Right hindlimb (tissue), 1 donor: ENCODE results near the gene PADI3.
"Not testable (repeated sequence)": the region's sequence is repeated elsewhere in the genome, so short reads cannot be mapped to it uniquely, and the experiment has no call there.

ENCODE experiments used
- DNase-seq: peaks from one replicate; pipeline ENCODE4 v3.0.0-alpha.2; 2018

PADI3 gene

DNA sequence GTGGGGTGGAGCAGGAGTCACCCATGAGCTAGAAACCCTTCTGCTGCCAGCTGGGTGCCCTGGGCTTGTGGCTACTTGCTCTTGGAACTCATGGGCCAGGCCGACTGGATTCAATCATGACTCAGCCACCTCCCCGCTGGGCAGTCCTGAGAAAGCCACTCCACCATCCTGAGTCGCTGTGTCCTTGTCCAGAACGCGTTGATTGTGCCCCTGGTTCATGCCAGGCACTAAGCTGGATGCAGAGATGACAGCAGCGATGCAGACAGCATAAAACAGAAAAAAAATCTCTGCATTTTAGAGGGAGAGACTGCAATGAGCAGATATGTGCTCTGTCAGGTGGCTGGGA, 33.4 kb upstream of the PADI3 start:
- DNase-seq = no peak

DNA sequence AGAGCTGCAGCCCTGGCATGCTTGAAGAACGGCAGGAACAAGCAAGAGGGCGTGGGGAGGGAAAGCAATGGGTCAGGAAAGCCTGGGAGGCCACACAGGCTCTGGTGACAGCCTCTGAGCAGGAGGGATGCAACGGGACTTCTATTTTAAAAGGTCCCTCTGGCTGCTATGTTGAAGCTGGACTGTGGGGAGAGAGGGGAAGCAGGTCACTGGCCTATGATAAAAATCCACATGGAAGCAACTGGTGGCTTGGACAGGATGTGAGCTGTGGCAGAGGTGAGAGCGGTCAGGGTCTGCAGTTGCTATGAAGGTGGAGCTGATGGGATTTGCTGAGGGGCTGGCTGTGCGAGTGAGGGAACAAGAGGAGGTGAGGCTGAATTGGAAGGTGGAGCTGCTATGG, 32.8 kb upstream of the PADI3 start:
- no peak for DNase-seq

DNA sequence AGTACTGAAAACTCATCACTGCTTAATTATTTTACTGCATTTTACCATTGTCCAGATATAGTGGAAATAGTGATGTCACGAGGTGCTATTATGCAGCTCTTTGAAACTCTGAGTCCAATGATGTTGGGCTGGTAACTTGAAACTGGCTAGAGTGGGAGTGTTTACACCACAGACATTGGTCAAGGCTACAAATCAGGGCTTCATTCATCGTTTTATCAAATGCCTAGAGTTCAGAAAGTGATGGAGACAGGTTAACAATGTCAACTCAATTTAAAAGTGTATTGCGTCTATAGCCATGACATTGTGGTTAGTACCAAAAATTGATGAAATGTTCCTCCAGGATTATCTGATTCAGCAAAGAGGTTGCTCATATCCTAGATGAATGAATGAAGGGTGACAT, 31.3 kb upstream of the PADI3 start:
- DNase-seq = no peak

DNA sequence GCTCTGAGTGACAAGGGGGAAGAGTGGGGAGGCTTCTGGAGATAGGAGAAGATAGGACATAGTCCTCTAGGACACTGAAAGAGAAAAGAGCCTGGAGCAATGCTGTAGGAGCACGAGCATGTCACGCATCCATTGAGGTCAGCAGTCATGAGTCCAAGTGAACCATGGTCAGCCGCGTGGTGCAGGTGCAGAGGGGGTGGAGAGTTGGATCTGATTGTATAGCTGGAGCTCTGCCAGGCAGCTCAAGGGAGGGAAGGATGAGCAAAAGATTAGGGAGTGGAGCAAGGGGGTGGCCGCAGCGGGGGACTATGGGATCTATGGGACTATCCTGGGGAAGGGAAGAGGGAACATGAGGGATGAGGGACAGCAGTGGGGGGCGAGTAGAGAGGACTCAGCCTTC, 30.0 kb upstream of the PADI3 start:
- no peak for DNase-seq

DNA sequence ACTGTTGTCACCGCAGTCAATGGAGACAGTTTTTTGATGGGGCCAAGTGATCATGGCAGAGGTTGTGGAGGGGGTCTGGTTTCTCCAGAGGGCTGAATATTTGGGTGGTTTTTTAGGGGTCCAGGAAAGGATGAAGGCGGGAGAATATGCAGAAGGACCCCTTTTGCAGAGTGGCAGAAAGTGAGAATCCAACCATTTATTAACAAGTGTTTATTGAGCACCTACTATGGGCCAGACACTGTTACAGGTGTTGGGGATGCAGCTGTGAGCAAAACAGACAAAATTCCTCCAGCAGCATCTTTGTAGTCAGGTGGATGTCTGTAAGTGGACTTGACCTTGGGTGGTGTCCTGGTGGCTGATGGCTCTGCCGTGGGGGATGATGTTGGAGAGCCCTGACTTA, 28.6 kb upstream of the PADI3 start:
- DNase-seq = no peak

DNA sequence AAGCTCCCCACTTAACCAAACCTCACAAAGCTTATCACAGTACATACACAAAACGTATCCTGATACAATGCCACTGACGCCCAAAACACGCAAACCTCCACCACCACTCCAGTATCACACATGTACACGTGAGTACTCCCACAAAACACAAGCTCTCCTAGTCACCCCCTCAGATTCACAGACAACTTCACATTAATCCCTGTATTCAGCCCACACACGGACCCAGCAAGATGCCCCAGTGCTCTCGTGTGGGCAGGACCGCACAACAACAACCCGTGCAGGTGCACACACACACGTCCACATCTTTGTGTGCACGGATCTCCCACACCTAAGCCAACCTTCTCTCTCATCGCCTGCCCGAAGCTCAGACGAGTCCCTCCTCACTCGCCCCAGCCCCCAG, 26.3 kb upstream of the PADI3 start:
- no peak for DNase-seq

DNA sequence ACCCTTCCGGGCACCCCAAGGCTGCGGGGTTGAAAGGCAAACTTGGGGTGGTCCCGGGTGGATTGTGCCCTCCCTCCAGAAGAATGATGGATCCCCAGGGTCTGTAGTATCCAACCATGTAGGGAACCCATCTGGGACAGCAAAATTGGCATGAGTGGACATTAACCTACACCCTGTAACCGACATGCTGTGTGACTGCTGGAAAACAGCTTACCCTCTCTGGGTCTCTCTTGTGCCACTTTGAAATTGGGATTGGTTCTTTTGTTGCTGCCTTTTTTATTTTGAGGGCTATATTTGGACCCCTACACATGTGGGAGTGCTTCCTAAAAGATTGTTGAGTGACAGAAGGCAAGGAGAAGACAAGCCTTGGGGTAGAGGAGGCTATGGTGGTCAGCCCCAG, 24.5 kb upstream of the PADI3 start:
- DNase-seq = no peak

DNA sequence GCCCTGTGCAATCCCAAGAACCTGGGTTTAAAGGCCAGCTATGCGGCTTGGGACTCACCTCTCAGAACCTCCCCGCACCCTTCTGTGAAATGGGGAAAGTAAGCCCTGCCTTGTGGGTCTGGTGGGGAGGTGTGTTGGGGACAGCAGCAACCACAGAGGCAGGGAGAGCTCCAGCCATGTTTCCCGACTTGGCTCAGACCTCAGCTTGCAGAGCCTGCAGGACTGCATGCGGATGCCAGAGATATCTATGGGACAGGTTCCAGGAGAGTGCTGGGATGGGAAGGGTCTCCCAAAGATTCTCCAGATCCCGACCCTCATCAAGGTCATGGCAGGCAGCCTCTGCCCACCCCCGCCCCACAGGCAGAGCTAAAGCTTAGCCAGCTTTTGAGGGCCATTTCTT, 23.8 kb upstream of the PADI3 start:
- DNase-seq = no peak

DNA sequence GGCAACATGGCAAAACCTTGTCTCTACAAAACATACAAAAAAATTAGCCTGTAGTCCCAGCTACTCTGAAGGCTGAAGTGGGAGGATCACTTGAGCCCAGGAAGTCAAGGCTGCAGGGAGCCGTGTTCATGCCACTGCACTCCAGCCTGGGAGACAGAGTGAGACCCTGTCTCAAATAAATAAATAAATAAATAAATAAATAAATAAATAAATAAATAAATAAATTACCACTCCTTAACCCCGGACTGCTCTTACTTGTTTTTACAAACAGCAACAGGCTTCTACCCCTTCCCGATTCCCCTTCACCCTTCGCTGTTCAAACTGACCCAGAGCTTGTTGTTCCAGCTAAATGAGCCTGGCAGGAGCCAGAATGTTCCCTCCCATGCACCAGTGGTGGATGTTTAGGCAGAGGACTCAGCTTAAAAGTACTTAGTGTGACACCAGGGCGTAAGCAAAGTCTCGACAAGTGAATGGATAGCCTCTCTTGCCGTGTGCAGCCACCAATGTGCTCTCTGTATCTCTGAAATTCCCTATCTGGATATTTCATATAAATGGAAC, 21.5 kb upstream of the PADI3 start:
- DNase-seq = no peak

DNA sequence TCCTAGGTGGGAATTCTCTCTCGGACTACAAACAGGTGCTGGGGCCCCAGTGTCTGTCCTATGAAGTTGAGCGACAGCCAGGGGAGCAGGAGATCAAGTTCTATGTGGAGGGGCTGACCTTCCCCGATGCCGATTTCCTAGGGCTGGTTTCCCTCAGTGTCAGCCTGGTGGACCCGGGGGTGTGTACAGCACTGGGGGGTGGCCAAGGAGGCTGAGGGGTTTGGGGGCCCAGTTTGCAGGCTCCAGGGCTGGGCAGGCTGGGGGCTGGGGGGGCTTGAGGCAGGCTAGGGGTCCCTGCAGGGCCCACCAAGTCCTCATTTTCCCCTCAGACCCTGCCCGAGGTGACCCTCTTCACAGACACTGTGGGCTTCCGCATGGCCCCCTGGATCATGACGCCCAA, 20.3 kb upstream of the PADI3 start:
- DNase-seq = no peak

DNA sequence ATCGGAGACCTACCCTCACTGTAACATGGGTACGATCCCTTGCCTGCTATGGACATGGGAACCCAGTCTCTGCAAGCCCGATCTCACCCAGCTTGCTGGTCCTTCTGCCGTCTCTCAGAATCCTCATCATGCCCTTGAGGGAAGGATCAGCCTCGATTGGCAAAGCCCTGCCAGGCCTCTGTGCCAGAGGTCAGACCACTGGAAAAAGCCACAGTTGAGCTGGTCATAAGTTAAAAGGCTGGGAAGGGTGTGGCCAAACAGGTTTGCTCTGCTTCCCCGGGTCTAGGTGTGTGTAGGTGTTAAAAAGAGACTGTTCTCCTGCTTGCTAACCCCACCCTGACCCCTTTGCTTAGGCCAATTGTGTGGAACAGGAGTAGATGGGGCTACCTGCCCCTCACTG, 19.5 kb upstream of the PADI3 start:
- no peak for DNase-seq

DNA sequence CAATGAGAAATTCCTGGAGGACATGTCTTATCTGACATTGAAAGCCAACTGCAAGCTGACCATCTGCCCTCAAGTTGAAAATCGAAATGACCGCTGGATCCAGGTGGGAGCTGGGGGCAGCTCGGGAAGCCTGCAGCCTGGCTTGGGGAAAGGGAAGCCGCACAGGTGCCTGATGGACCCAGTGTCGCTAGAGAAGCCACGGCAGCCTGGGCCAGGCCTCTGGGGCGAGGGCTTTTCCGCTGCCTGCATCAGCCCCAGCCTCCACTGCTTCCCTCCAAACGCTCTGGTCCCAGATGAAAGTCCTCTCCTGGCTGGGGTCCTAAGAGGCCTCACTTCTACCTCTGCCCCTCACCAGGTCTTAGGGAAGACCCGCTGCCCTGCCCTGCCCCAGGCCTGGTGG, 18.8 kb upstream of the PADI3 start:
- no peak for DNase-seq

DNA sequence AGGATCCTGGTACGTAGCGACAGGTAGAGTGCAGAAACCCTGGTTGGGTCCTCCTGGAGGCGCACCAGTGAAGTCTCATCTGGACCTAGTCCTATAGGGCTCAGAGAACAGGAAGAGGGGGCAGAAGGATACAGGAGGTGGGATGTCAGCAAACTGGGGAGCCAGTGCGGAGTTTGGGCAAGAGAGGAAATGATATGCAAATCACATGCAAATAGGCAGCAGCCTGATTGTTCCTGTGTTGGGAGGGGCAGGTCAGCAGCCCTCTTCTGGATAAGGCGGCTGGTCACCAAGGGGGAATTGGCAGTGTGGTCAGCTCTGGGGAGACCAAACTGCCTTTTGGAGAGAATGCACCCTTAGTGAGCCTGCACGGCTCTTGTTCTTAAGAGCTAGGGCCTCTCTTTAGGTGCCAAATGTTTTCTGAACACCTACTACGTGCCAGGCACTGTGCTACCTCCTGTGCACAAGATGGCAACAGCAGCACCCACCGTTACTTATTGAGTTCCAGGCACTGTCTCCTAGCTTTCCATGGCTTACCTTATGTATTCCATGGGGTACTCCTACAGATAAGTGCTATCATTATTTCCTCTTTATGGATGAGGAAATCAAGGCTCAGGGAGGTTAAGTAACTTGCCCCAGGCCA, 18.1 kb upstream of the PADI3 start:
- DNase-seq = no peak

DNA sequence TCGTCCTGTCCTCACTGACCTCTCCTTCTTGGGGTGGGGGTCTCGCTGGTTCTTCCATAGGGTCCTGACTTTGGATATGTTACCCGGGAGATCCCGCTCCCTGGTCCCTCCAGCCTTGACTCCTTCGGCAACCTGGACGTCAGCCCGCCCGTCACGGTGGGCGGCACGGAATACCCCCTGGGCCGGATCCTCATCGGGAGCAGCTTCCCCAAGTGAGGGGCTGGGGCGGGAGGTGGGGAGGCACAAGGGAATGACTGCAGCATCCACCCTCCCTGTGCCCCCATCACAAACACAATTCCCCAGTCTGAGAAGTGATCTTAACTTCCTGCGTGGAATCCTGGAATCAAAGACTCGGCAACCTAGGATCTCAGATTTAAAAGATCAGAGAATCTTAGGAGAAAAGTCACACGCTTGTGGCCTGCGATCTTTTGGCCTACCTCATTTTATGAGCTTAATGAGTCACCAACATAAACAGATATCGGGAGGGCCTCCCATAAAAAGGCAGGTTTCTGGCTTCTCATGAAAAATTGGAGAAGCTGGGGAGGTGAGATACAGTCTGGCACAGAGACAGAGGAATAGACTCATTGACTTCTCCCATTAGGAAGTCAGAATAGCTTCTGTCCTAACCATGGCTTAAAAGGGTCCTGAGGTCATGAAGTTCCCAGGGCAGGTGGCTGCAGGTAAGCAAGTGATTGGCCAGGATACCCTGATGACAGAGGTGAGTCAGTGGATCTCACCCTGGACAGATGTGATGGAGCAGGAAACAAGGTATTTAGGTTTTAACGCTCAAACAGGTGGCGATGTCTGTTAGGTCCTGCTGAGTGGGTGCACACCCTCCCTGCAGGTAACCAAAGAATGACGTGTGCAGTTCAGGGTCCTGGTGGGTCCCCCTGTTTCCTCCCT, 15.9 kb upstream of the PADI3 start:
- no peak for DNase-seq

DNA sequence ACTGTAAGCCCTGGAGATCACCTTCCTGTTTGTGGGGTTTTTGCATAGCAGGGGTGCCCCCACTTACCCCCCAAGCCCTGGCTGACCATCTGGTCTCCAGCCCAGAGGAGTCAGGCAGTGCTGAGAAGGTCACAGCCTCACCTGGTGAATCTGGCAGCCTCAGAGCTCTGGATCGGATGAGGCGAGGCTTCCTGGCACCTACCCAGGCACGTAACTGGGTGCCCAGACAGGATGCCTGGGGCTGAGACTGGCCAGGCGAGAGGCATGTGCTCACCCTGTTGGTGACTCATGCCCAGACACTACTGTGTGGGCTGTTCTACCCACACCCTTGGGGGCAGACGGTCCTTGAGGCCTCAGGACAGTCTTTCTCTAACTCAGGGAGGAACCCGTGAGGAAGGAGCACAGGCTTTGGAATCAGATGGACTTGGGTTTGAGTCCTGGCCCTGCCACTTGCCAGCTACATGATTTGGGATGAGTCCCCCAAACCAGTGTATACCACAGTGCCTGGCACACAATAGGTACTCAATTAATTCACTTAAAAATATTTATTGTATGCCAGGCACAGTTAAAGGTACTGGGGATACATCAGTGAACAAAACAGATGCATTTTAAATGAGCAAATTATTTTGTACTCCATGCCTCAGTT, 15.1 kb upstream of the PADI3 start:
- no peak for DNase-seq

DNA sequence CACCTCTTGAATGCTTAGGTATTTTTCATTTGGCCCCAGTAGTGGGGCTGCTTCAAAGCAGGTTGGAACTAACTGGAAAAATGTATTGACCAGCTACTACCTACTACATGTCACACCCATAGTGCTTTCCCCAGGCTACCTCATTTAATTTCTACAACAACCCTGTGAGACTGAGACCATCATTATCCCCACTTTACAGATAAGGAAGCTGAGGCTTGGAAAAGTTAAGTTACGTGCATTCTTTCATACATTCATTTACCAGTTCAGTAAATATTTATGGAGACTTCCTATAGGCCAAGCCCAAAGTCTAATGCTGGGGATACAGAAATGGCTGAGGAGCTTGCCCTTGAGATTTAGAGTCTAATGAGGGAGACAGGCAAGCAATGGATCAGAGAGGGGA, 14.5 kb upstream of the PADI3 start:
- DNase-seq = no peak

DNA sequence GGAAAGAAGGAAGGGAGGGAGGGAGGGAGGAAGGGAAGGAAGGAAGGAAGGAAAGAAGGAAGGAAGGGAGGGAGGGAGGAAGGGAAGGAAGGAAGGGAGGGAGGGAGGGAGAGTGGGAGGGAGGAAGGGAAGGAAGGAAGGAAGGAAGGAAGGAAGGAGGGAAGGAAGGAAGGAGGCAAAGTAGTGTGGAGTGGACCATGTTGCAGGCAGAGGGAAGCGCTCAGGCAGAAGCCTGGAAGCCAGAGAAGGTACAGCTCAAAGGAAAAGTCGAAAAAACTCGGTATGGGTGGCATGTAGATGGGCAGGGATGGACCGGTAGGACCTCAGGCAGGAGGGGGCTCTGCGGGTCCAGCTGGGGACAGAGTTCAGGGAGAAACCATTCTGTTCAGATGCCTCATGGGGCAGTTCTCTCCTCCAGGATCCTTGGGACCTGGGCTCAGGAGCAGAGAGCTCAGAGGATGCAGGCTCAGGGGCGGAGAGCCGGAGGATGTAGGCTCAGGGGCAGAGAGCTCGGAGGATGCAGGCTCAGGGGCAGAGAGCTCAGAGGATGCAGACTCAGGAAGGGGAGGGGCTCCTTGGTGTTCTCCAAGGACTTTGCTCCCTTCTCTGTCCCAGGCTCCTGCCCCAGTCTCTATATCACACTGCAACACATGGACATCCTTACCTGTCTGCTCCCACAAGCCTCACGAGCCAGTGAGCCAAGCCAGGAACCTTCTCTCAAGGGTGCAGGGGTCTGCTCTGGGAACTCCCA, 13.6 kb upstream of the PADI3 start:
- DNase-seq = no peak

DNA sequence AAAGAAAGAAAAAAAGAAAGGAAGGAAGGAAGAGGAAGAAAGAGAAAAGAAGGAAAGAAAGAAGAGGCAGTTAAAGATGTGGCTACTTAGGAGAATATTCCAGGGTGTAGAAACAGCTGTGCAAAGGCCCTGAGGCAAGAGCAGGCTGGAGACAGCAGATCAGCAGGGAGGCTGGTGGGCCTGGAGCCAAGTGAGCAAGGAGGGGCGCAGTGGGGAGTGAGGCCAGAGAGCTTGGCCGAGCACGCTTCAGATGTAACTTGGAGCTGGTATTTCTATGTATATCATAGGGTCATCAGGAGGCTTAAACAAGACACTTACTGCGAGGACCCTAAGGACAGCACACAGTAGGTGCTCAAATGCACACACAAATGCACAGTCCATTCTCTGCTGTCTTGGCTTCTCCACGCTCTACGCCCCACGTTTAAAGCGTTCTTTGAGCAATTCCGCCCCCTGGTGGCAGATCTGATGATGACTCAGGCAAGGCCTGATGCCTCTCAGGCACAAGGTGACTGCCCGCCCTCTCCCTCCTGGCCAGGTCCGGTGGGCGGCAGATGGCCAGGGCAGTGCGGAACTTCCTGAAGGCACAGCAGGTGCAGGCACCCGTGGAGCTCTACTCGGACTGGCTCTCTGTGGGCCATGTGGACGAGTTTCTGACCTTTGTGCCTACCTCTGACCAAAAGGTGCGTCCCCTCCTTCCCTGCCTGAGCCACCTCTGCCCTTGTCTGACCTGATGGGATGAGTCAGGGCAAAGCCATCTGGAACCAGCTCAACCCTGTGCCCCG, 11.9 kb upstream of the PADI3 start:
- peak; percentile 81 for DNase-seq

DNA sequence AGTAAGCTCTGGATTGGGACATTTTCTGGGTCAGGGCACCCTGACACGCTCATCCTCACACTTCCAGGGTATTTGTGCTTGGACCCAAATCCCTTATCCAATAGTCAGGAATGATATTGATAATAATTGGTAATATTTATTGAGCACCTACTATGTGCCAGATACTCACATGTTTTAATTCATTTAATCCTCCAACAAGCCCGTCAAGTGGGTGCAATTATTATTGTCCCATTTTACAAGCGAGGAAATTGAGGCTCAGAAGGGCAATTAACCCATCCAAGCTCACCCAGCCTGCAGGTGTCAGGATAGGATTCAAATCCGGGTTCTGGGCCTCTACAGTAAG, 11.4 kb upstream of the PADI3 start:
- no peak for DNase-seq

DNA sequence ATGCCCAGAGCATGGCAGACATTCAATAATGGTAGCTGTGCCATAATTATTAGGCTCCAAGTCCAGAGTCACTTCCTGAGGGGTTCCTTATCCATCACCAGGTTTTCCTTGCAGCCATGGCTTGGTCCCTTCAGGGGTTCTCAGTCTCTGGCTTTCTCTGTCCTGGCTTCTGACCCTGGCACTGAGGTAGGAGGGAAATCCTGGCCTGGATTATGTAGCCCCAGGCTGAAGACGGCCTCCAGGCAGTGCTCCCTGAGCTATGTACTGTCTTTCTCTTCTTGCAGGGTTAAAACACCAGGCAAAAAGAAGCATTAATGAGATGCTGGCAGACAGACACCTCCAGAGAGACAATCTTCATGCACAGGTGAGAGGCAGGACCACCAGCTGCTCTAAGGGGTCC, 9.5 kb upstream of the PADI3 start:
- DNase-seq = peak; percentile 79

DNA sequence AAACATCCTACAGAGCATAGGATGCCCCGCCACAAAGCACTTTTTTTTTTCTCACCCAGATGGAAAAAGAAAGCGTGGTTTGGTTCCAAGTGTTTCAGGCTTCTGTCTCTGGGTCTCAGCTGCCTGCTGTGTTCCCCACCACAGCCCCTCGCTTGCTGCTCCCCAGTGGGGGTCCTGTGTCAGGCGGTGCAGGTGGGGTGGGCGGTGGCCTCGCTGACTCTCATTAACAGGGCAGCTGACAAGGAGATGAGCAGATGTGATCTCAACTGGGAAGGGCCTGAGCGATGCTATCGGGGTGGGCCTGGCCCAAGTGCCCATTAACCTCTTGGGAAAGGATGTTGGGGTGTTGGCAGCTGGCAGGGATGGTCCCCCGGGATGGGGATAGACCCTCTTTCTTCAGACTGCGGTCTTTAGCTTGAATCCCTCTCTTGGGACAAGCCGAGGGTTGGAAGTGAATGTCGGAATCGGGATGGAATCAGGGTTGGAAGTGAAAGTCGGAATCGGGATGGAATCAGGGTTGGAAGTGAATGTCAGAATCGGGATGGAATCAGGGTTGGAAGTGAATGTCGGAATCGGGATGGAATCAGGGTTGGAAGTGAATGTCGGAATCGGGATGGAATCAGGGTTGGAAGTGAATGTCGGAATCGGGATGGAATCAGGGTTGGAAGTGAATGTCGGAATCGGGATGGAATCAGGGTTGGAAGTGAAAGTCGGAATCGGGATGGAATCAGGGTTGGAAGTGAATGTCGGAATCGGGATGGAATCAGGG, 7.7 kb upstream of the PADI3 start:
- DNase-seq = not testable (repeated sequence)

DNA sequence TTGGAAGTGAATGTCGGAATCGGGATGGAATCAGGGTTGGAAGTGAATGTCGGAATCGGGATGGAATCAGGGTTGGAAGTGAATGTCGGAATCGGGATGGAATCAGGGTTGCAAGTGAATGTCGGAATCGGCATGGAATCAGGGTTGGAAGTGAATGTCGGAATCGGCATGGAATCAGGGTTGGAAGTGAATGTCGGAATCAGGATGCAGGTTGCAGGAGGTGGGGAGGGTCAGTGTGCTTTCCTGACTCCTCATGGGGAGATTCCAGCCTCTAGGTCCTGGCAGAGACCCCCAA, 7.2 kb upstream of the PADI3 start:
- not testable (repeated sequence) for DNase-seq
